GM06990 (cell line): ENCODE data around the gene GNA12.

Experiments used
- DNase-seq: peaks from one replicate; pipeline ENCODE4 v3.0.0-alpha.2; 2011; ENCODE audit not compliant: insufficient read length; ENCODE audit errors: extremely low read depth
- H3K27me3 ChIP-seq: replicated peaks from 2 replicates; pipeline ENCODE4 v1.6.0; 2011; ENCODE audit warnings: low read length; ENCODE audit not compliant: control insufficient read depth, insufficient read depth
- H3K36me3 ChIP-seq: 2 replicates; pipeline ENCODE4 v1.5.1; 2011; ENCODE audit warnings: low read length; ENCODE audit not compliant: control insufficient read depth, insufficient read depth
- H3K4me3 ChIP-seq: replicated peaks from 2 replicates; pipeline ENCODE4 v1.5.1; 2011; ENCODE audit warnings: low read depth, mild to moderate bottlenecking, control low read depth, low read length
- CTCF ChIP-seq: IDR thresholded peaks from 2 replicates; pipeline ENCODE4 v1.5.1; 2011; ENCODE audit warnings: low read length, control low read depth, mild to moderate bottlenecking, inconsistent platforms; ENCODE audit not compliant: insufficient read depth, poor library complexity, severe bottlenecking

GNA12 gene

GRCh38 chr7:2802101-2802500, 42.0 kb downstream of the GNA12 start:
- no peak for TF ChIP-seq CTCF
- no peak for DNase-seq
- Histone ChIP-seq H3K27me3 (no peaks in the 10 kb centered on the region), H3K4me3 (no peak overlapping the region), H3K36me3 (no peaks in the 10 kb centered on the region)

DNA sequence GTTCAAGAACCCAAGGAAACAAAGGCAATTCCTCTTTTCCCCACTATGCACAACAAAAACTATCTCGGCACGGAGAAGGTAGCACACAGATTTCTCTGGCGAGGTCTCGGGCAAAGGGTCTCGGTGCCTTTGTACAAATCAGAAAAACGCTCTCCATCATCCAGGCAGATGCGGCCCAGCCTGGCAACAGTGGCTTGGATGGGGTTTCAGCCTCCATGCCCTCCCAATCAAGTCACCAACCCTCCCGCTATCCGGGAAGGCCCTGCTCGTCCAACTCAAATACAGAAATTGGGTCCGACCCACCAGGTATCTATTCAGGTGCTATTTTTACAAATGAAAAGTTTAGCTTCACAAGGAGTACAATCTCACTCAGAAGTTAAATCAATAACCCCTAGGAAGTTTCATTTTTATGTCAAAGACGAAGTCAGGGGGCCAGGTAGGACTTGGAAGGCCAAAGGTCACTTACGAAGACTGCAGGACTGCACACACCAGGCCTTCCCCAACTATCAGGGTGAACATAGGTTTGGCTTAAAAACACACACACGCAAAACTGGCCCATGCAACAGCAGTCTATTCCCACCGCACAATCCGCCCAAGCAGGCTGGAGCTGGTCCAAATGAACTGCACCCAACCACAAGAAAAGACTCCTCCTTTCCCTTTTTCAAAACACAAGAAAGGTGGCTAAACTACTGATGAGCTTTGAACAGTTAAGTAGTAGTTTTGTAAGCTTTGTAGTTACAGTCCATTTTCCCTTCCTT, 43.0 kb downstream of the GNA12 start:
- Histone ChIP-seq H3K27me3 (no peaks in the 10 kb centered on the region), H3K36me3 (no peaks in the 10 kb centered on the region), H3K4me3 (no peak overlapping the region)
- DNase-seq: no peak
- TF ChIP-seq CTCF: no peak

- Histone ChIP-seq H3K36me3 (no peaks in the 10 kb centered on the region), H3K27me3 (no peaks in the 10 kb centered on the region), H3K4me3 (no peak overlapping the region)
- DNase-seq: no peak
- TF ChIP-seq CTCF: no peak
These were observed 43.7 kb downstream of the GNA12 start for GRCh38 chr7:2800220-2800930.

DNA sequence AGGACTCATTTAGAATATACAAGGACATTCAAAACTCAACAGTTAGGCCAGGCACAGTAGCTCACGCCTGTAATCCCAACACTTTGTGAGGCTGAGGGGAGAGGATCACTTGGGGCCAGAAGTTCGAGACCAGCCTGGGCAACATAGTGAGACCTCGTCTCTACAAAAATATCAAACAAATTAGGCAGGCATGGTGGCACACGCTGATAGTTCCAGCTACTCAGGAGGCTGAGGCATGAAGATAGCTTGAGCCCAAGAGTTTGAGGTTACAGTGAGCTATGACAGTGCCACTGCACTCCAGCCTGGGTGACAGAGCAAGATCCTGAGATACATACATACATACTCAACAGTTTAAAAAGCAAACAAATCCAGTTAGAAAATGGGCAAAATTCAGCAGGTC, 44.9 kb downstream of the GNA12 start:
- no peak for DNase-seq
- no peak for TF ChIP-seq CTCF
- no peaks in the 10 kb centered on the region; the same call in 1 of the 2 replicates for H3K36me3 ChIP-seq
- no peaks in the 10 kb centered on the region for H3K27me3 ChIP-seq
- H3K4me3 ChIP-seq: no peak overlapping the region

GRCh38 chr7:2798669-2799068, 45.4 kb downstream of the GNA12 start:
- no peak for TF ChIP-seq CTCF
- DNase-seq: no peak
- H3K36me3 ChIP-seq: no peaks in the 10 kb centered on the region; the same call in 1 of the 2 replicates
- no peak overlapping the region for H3K4me3 ChIP-seq
- no peaks in the 10 kb centered on the region for H3K27me3 ChIP-seq
